Measurements from ENCODE around the gene PPP1R15A.
A peak's percentile ranks its signal among the peaks of the same experiment; 100 is the strongest.
"Not testable (repeated sequence)": the region's sequence is repeated elsewhere in the genome, so short reads cannot be mapped to it uniquely, and the experiment has no call there.

PPP1R15A gene

DNA sequence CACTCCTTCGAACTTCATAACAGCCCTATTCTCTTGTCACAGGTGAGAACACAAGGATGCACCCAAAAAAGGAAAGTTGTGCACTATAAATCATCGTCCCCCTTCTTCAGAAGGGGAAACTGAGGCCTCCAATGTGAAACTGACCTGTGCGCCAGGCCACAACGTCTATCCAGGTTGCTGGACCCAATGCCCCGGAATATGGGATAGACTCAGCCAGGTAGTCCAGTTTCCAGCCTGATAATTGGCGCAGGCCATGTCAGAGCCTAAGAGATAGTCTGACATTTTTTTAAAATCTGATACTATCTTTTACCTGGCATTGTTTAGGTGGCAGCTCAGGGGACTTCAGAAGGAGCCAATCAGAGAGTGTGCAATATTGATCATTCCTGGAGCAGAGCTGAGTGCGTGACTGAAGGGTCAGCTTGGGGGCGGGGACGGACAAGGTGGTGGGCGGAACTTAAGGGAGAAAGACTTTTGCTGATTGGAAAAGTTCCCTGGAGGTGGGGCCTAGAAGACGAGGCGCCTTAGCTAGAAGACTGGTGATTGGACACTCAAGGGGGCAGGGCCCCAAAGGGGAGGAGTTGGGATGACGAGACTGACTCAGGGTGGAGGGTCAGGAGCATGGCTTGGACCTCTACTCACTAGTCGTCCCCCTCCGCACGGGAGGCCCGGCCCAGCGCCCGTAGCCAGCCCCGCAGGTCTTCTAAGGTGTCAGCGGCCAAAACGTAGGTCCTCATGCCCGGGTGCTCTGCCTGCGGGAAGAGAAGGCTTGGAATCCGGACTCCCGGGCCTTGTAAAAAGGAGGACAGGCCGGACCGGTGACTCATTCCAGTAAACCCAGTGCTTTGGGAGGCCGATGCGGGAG lies 12.3 kb upstream of the PPP1R15A start:
- DNase-seq = no peak

DNA sequence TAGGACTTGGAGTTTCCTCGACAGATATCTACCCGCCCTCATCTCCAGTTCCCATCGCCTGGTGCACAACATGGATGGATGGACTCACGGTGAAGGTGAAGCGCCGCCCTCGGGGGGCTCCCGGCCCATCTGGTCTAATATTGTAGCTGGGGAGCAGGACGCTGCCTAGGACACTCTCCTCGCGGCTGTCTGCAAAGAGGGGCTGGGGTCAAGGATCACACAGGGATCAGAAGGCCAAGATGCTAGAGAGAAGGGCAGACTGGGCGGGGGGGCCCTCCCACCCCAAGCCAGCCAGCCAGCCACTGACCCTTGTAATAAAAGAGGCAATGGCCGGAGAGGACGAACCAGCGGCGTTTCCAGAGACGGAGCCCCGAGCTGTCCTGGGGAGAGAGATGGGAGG lies 10.9 kb upstream of the PPP1R15A start:
- DNase-seq = no peak

- no peak for DNase-seq
These were observed 9.4 kb upstream of the PPP1R15A start for GRCh38 chr19:48862827-48863226.

DNA sequence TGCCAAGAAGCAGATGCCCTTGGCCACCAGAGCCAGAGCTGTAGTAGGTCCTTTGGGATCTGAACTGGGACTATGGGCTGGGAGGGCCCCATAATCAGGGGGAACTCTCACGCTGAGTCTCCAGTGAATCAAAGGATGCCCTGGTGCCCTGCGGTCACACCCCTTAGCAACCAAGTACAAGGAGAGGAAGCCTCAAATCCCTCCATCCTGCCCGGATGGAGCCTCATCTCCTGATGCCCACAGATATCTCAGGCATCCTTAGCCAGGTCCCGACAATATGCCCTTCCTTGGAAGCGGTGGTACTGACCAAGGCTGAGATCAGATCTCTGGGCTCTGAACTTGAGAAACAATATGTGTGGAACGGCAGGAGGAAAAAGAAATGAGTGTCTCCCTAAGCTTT lies 5.5 kb upstream of the PPP1R15A start:
- no peak for DNase-seq

- no peak for DNase-seq
These were observed 5.0 kb upstream of the PPP1R15A start for GRCh38 chr19:48867123-48867745.

DNA sequence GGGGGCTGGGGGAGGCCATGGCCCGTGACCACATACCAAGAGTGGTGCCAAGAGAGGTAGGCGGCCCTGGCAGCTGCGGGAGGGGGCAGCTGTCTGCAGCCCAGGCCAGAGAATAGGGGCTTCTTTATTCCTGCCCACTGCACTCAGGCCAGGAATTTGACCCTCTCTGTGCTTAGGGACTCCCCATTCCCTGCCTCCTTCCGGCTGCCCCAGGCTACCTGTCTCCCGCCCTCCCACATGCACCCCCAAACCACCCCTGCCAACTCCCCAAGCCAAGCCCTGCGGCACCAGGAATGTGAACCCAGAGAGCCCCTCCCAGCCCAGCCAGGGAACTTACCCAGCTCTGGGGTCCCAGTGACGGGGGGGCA lies 4.5 kb upstream of the PPP1R15A start:
- no peak for DNase-seq

DNA sequence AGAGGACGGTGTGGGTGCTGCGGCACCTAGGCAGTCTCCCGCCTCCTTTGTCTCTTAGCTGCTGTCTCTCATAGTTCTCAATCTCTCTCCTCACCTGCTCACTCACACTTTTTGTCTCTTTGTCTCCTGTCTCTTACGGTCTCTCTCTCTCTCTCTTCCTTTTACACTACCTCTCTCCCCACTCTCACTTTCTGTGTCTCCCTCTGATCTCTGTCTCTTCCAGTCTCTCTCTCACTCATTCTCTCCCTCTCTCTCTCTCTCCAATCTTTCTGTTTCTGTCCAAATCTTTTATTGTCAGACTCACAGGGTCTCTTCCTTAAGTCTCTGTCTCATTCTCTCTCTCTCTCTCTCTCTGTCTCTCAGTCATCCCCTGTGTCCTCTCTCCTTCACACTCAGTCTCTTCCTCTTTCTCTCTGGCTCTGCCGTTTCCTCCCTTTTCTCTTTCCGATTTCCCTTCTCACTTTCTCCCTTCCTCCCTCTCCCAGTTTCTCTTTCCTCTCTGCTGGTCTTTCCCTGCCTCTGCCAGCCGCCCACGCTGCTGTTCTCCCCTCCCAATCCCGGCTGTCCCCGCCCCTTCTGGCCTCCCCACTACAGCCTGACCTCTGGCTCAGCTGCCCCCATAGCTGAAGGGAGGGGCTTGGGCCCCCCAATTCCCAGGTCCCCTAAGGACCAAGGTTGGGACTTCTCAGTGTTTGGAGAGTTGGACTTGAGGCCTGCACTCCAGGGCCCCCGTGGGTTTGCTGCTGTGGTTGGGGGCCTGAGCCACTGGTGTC lies 3.9 kb upstream of the PPP1R15A start, which contains the start of gene PLEKHA4:
Gene PLEKHA4 (minus strand): TSS at position 504 of the 773 bp plus-strand sequence. CDS start 997 bp downstream, outside the sequence.
- DNase-seq = no peak

- DNase-seq = no peak
These were observed 2.2 kb upstream of the PPP1R15A start for GRCh38 chr19:48870048-48870447.

DNA sequence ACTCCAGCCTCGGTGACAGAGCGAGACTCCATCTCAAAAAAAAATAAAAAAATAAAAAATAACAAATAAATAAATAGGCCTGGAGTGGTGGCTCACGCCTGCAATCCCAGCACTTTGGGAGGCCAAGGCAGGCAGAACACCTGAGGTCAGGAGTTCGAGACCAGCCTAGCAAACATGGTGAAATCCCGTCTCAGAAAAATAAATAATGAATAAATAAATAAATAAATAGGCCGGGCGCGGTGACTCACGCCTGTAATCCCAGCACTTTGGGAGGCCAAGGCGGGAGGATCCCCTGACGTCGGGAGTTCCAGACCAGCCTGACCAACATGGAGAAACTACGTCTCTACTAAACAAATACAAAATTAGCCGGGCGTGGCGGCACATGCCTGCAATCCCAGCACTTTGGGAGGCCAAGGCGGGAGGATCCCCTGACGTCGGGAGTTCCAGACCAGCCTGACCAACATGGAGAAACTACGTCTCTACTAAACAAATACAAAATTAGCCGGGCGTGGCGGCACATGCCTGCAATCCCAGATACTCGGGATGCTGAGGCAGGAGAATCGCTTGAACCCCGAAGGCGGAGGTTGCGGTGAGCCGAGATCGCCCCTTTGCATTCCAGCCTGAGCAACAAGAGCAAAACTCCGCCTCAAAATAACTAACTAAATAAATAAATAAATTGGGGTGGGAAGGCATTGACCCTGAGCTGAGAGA lies 595 bp upstream of the PPP1R15A start:
- not testable (repeated sequence) for DNase-seq

DNA sequence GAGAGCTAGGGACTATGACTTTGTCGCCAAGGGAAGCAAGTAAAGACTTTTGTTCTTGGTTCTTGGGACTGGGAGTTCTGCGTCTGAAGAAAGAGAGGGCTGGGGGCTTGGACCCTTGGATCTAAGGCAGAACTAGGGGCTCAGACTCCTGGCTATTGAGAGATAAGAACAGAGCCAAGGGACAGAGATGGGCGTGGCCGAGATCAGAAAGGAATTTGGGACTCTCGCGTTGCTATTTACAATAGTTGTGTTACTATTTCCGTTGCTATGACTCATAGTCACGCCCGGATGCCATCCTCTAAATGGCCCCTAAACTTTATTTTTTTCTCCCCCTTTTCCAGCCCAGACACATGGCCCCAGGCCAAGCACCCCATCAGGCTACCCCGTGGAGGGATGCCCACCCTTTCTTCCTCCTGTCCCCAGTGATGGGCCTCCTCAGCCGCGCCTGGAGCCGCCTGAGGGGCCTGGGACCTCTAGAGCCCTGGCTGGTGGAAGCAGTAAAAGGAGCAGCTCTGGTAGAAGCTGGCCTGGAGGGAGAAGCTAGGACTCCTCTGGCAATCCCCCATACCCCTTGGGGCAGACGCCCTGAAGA lies 759 bp downstream of the PPP1R15A start:
- peak in 4 of 5 experiments; percentile 58 to 89 (median 74) for DNase-seq

- DNase-seq = no peak
These were observed 1.5 kb downstream of the PPP1R15A start for GRCh38 chr19:48873476-48874302.

DNA sequence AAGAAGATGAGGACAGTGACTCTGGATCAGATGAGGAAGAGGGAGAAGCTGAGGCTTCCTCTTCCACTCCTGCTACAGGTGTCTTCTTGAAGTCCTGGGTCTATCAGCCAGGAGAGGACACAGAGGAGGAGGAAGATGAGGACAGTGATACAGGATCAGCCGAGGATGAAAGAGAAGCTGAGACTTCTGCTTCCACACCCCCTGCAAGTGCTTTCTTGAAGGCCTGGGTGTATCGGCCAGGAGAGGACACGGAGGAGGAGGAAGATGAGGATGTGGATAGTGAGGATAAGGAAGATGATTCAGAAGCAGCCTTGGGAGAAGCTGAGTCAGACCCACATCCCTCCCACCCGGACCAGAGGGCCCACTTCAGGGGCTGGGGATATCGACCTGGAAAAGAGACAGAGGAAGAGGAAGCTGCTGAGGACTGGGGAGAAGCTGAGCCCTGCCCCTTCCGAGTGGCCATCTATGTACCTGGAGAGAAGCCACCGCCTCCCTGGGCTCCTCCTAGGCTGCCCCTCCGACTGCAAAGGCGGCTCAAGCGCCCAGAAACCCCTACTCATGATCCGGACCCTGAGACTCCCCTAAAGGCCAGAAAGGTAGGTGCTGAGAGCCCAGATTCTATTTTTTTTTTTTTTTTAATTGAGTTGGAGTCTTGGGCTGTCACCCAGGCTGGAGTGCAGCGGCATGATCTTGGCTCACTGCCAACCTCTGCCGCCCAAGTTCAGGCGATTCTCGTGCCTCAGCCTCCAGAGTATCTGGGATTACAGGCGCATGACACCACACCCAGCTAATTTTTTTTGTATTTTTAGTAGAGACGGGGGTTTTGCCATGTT lies 2.3 kb downstream of the PPP1R15A start:
- peak in 2 of 5 experiments; percentile 20 to 28 for DNase-seq

DNA sequence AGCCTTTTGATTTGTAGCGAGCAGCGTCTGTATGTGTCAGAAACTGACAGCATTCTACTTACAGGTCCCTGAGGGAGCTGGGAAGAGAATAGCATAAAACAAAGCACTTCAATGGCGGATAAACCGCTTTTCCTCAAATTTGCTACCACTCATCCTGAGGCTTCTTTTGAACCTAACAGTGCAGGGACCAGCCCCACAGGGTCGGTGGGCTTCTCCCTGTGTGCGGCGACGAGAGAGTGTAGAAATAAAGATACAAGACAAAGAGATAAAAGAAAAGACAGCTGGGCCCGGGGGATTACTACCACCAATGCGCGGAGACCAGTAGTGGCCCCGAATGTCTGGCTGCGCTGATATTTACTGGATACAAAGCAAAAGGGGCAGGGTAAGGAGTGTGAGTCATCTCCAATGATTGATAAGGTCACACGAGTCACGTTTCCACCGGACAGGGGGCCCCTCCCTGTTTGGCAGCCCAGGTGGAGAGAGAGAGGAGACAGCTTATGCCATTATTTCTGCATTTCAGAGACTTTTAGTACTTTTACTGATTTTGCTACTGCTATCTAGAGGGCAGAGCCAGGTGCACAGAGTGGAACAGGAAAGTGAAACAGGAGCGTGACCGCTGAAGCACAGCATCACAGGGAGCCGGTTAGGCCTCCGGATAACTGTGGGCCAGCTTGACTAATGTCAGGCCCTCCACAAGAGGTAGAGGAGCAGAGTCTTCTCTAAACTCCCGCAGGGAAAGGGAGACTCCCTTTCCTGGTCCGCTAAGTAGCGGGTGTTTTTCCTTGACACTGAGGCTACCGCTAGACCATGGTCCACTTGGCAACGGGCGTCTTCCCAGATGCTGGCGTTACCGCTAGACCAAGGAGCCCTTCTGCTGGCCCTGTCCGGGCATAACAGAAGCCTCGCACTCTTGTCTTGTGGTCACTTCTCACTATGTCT lies 4.1 kb downstream of the PPP1R15A start:
- DNase-seq = peak in 2 of 5 experiments; percentile 43 to 52

GRCh38 chr19:48877855-48878195 lies 5.6 kb downstream of the PPP1R15A start:
- DNase-seq = no peak

- DNase-seq = peak in 1 of 5 experiments; percentile 46
These were observed 6.2 kb downstream of the PPP1R15A start for GRCh38 chr19:48878196-48879024.

- no peak for DNase-seq
These were observed 6.9 kb downstream of the PPP1R15A start for GRCh38 chr19:48879025-48879637.

GRCh38 chr19:48879696-48880095 lies 7.5 kb downstream of the PPP1R15A start:
- DNase-seq = not testable (repeated sequence)
